HG03039 (cell line): Measurements from ENCODE around the gene ACCSL.

Source experiments
- ATAC-seq: cut with Tn5 transposase; IDR thresholded peaks from one replicate; pipeline ENCODE4 v1.9.1; 2021; ENCODE audit warnings: mild to moderate bottlenecking, moderate library complexity; ENCODE audit not compliant: unreplicated experiment

ACCSL gene

DNA sequence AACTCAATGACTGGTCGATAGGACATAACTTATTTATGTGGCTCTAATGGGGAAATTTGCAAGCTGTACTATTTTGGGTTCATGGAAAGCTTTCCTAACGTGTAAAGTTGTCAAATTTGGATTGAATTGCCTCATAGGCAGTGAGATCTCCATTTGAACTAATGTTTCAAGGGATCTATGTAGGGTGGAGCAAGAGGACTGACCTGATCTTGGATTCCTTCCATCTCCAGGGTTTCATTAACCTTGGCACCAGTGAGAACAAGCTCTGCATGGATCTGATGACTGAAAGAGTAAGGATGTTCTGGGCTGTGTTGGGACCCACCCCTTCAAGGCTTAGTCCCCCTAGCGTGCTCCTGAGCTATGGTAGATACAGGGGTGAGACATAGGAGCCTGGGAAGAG is 2.1 kb downstream of the ACCSL start:
- ATAC-seq: no peak

DNA sequence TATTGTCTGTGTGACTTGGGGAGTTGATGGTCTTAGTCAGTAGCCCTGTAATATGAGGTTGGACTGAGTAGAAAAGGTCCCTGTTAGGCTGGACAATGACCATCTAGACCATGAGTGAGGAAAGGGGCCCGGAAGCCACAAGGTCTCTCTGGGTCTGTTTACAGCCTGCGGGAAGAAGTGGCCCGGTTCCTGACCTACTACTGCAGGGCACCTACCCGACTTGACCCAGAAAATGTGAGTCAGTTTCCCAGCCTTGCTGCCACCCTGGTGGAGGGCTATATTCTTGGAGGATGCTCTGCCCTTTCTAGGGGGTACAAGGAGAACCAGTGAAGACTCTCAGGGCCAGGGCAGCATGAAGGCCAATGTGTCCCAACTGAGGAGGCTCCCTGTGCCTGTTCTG is 3.4 kb downstream of the ACCSL start:
- ATAC-seq: no peak

DNA sequence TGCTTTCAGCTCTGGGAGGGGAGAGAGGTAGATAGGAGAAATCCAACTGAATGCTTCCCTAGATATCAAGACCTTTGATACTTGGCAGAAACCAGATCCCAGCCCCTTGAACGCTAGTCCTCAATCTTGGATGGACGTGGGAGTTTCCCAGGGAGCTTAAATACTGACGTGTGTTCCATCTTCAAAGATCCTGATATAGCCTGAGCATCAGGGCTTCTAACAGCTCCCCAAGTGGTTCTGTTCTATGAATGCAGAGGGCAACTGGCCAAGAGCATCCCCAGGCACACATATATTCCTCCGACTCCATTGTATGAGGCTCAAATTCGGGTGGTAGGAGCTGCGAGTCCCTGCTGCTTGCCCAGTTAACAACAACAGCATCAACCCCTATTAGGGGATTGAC is 9.6 kb downstream of the ACCSL start:
- no peak for ATAC-seq

DNA sequence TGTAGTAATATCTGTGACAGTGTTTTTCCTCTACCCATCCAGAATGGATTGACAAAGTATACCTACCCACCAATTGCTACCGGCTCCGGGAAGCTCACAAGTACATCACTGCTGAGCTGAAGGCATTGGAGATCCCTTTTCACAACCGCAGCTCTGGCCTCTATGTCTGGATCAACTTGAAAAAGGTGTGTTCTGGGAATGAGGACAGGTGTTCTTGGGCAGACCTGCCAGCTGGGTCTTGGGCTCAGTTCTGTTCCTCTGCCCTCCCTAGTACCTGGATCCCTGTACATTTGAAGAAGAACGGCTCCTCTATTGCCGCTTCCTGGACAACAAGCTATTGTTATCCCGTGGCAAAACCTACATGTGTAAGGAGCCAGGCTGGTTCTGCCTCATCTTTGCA is 10.5 kb downstream of the ACCSL start:
- ATAC-seq: no peak

DNA sequence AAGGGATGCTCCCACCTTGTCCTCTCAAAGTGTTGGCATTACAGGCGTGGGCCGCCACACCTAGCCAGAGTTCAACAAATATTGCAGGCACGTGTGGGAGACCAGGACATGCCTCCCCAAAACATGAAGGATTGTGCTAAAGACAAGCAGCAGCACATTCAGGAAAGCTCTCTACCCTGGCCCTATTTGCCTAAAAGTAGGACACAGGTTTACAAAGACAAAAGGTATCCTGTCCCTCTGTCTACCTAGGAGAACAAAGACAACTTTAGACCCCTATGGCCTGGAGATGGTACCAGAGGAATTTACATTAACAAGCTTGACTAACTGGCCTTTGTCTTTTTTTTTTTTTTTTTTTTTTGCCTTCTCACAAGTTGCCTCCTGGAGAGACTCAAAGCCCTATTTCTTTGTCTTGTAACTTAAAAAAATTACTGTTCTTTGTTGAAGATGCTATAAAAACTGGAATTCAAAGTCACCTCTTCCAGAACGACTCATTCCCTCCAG is 17.4 kb downstream of the ACCSL start:
- ATAC-seq: no peak

DNA sequence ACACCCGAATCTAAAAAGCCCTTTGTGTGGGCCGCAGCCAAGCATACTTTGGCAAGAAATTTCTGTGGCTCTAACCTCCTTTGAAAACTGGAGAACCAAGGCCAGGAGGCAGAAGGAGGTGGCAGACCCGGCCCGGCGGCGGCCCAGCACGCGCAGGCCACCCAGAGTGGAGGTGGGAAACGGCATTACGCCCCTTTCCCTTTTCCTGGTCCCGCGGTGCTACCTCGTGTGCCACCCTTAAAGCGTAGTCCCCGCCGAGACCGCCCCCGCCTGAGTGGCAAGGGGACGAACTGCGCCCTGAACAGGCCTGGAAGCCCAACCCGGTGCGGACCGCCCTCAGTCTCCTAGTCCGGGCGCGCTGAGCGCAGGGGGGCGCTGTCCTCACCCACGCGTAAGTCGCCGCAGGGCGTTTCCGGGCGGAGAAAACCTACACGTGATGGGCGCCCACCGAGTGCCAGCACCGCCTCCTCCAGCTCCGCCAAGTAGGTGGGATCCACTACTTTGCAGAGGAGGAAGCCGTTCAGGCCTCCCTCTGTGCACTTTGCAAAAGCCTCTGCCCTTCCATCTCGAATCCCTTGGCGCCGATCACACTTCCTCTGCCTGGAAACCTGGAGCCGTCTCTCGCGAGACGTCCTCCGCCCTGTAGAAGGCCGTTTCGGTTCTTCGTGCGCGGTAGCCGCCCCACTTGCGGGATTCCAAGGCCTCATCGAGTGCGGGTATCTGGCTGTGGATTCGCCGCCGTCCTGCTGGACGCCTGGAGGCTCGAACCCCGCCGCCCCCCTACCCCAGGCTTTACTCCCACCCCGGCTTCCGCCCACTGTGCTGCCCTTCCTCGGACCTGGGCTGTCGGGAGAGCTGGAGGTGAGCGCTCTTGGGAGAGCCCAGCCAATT is 18.3 kb downstream of the ACCSL start, which contains the start of gene ACCS:
Gene ACCS, plus strand, starts transcription at position 430 of the 891 bp plus-strand sequence. CDS start 1,358 bp downstream, outside the sequence.
- ATAC-seq: peak; percentile 95

DNA sequence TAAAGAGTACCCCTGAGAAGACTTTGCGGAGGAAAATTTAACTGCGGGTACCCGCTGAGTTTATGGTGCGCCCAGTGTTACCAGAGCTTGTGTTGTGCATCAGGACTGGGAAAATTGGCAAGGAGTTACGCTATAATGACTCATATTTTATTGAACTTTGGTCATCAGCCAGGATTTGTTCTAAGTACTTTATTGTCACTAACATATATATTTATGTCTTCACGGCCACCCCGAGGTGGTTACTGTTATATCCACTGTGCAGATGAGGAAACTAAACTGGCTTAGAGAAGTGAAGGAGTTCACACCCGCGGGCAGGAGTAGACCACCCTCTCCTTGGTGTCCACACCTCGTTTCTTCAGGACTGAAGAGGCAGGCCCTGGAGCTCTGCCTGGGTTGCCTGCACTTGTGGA is 19.0 kb downstream of the ACCSL start:
- no peak for ATAC-seq

DNA sequence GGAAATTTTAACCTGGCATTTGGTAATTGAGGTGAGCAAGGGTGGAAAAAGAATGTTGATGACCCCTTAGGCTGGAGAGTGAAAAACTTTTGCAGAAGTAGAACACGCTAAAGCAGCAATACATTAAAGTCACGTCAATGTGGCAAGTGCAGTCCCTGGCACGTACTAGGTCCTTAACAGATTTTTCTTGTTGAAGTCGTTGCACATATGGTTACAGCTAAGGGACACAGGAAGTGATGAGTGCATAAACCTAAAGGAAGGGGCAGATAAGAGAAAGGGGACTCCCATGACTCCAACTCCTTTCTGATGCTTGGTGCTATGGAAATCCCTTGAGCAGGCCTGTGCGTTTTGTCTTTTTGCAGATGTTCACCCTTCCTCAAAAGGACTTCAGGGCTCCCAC is 19.5 kb downstream of the ACCSL start:
- ATAC-seq: no peak

DNA sequence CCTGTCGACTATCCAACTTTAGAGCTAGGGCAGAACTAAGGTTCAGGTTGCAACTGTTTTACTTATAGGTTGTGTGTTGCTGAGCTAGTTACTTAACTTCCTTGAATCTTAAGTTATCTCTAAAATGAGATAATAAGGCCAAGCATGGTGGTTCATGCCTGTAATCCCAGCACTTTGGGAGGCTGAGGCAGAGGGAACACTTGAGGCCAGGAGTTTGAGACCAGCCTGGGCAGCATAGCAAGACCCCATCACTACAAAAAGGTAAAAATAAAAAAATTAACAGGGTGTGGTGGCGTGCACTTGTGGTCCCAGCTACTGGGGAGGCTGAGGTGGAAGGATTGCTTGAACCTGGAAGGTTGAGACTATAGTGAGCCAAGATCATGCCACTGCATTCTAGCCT is 20.4 kb downstream of the ACCSL start:
- no peak for ATAC-seq

DNA sequence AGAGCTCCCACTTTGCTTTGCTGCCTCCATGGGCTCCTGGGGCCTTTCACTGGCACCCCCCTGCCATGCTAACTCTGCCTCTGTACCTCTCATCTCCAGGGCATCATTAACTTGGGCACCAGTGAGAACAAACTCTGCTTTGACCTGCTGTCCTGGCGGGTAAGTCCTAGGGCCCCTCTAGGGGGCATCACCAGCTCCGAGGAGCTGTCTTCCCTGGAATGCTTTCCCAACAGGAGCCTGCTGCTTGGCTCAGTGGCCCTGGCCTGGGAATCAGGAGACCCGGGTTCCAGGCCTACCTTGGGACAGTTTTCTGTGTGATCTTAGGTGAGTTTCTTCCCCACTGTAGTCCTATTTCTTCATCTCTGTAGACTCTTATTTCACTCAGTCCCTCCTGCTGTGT is 23.4 kb downstream of the ACCSL start:
- no peak for ATAC-seq

DNA sequence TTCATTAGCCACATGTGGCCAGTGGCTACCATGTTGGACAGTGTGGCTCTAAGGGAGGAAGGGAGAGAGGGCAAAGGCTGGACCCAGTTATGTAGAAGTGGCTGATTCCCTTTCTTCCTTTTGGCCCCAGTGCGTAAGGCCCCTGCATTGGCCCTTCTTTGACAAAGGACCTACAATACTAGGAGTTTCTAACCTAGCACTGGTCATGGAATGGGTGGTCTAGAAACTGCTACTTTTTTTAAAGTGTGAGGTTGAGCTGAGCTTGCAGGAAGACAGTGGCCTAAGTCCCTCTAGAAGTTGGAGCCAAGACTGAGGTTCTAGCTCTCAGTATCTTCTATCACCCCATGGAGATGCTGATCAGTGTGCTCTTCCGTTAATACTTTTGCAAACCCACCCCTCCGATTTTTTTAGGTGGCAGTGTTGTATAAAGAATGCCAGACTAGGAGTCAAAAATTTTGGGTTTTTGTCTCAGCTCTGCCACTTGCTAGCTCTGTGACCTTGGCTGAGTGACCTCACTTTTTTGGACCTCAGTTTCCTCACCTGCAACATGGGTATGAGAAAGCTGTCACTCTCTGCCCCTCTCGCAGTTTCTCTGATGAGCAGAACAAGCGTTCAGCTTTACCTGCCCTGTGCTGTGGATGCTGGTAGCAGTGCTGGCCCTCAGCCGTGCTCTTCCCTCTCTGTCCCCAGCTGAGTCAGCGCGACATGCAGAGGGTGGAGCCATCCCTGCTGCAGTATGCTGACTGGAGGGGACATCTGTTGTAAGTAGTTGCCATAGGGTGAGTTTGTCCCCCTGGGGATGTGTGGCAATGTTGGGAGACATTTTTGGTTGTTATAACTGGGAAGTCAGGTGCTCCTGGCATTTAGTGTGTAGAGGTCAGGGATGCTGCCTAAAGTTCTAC is 25.2 kb downstream of the ACCSL start:
- no peak for ATAC-seq

DNA sequence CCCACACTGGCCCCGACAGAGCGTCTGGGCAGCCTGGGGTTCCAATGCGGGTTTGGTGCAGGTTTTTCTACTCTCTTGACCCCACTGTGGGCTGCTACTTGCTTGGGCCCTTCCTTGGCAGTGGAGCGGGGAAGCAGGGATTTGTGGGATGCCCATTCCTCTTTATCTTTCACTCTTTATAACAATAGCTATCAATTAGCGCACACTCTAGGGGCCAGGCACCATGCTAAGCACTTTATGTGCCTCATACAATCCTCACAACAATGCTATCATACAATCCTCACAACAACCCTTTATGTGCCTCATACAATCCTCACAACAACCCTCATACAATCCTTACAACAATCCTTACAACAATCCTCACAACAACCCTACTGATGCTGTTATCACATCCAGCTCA is 31.0 kb downstream of the ACCSL start:
- ATAC-seq: no peak

DNA sequence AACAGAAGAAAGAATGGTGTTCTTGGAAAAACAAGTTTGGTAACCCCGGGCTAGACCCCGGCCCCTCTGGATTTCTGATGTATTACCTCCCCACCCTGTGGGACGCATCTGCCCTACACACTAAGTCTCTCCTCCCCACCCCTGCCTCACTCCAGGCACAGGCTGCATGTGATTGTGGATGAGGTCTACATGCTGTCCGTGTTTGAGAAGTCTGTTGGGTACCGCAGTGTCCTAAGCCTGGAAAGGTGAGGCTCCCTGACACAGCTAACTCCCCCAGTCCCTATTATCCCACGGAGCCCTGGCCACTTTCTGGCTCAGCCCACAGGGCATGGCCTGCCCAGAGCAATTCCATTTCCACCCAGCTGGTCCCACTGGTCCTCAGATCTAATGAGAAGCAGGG is 31.6 kb downstream of the ACCSL start:
- ATAC-seq: no peak

DNA sequence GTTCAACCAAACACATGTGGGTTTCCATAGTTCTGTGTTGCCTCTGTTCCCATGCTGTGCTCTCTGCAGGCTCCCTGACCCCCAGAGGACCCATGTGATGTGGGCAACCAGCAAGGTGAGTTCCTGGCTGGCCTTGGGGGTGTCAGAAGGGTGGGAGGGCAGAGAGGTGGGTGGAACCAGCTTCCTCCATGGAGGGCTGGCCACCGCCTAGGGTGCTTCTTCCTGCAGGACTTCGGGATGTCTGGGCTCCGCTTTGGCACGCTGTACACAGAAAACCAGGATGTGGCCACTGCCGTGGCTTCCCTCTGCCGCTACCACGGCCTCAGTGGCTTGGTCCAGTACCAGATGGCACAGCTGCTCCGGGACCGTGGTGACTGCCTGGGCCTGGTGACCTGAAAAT is 33.2 kb downstream of the ACCSL start:
- ATAC-seq: no peak

DNA sequence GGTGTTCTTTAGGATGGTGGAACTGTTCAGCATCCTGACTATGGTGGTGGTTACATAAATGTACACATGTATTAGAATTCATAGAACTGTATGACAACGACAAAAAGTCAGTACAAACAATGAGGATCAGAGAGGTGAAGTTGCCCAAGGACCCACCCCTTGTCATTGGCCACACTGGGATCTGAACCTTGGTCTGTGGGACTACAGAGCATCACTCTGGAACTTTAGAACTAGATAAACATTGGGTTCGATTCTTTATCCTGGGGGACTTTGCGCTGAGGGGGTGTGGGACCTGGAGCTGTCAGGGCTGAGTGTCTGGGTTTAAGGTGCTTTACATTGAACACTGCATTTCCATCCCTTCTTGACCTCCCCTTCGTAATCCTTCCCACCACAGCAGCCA is 34.9 kb downstream of the ACCSL start:
- ATAC-seq: no peak

DNA sequence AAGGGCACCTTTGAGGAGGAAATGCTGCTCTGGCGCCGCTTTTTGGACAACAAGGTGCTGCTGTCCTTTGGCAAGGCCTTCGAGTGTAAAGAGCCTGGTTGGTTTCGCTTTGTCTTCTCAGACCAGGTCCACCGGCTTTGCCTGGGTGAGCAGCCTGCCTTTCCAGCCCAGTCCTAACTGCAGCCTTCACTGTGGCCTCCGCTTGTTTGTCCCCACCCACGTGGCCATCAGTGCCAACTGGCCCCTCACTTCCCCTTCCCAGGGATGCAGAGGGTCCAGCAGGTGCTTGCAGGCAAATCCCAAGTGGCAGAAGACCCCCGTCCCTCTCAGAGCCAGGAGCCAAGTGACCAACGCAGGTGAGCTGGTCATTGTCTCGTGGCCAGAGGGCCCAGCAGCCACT is 35.7 kb downstream of the ACCSL start:
- no peak for ATAC-seq

DNA sequence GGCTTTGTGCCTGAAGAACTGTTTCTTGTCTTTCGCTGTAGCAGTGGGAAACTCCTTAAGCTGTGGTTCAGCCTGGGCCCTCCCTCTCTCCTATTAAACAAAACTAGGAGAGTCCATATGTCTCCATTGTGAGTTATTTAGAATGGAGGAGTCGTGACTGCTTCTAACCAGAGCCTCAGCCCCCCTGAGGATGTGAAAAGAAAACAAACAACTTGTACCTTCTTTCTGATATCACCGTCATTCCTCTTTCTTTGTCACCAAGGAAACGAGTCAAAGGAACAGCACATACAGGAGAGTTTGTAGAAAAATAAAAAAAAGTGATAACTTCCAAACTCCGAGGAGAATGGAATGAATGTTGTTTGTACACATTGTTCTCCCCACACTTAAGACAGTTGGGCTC is 36.1 kb downstream of the ACCSL start:
- ATAC-seq: no peak

DNA sequence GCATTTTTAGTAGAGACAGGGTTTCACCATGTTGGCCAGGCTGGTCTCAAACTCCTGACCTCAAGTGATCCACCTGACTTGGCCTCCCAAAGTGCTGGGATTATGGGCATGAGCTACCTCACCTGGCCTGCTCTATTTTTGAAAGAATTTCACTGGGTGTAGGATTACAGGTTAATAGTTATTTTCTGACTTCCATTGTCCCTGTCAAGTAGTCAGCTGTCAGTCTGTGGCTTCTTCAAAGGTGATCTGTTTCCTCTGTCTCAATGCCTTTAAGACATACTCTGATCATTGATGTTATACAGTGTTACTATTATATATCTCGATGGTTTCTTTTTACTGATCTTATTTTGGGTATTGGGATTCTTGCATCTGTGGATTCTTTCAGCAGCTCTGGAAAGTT is 37.5 kb downstream of the ACCSL start:
- no peak for ATAC-seq

DNA sequence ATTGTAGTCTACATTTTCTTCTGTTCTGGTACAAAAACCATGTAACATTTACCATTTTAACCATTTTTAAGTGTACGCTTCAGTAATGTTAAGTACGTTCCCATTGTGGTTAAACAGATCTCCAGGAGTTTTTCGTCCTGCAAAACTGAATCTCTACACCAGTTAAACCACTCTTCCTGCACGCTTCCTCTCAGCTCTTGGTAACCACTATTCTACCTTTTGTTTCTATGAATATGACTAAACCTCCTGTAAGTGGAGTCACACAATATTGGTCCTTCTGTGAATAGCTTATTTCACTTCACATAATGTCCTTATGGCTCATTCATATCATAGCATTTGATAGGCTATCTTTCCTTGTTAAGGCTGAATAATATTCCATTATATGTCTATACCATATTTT is 40.6 kb downstream of the ACCSL start:
- no peak for ATAC-seq

DNA sequence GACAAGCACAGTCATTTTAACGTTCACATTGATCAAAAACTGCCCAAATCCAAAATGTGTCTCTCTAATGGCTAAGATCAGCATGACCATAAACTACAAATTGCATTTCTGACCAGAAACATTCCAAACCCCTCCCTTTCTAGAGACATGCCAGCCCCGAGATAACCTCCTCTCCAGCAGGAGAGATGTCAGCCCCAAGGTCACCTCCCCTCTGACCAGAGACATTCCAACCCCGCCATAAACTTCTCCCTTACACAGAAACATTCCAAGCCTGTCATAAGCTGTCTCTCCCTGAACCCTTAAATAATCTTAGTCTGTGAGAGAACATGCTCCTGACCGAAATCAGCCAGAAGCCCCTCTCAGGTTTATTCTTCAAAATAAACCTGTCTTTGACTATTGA is 41.1 kb downstream of the ACCSL start:
- ATAC-seq: no peak

DNA sequence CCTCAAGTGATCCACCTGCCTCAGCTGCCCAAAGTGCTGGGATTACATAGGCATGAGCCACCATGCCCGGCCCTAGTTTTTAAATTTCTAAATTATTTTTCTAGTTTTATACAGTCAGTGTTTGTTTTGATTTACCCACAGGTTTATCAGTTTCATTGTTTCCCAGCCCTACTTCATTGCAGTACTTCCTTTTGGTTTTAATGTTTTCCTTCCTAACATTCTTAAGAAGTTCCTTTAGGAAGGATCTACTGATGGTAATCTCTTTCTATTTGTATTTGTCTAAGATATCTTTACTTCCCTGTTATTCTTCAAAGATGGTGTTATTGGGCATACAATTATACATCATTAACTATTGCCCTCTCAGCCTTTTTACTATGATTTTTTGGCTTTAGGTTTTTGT is 42.8 kb downstream of the ACCSL start:
- no peak for ATAC-seq
